Mucosa of stomach (tissue), 1 donor: ENCODE data around the gene ATG10.
A peak's percentile ranks its signal among the peaks of the same experiment; 100 is the strongest.
"Not testable (repeated sequence)": the region's sequence is repeated elsewhere in the genome, so short reads cannot be mapped to it uniquely, and the experiment has no call there.

Experiments used
- H3K27me3 ChIP-seq: one replicate; pipeline ENCODE4 v1.7.0; 2013; ENCODE audit warnings: mild to moderate bottlenecking, low read length; ENCODE audit not compliant: control insufficient read depth, insufficient read depth
- H3K36me3 ChIP-seq: one replicate; pipeline ENCODE4 v1.7.0; 2013; ENCODE audit warnings: low read length; ENCODE audit not compliant: control insufficient read depth, insufficient read depth
- H3K4me1 ChIP-seq: one replicate; pipeline ENCODE4 v1.7.0; 2013; ENCODE audit warnings: mild to moderate bottlenecking, low read length; ENCODE audit not compliant: control insufficient read depth, insufficient read depth
- H3K4me3 ChIP-seq: one replicate; pipeline ENCODE4 v1.7.0; 2013; ENCODE audit warnings: low read length
- H3K9ac ChIP-seq: one replicate; pipeline ENCODE4 v1.7.0; 2013; ENCODE audit warnings: mild to moderate bottlenecking, low read length, moderate library complexity
- H3K9me3 ChIP-seq: one replicate; pipeline ENCODE4 v1.7.0; 2013; ENCODE audit warnings: mild to moderate bottlenecking, low read length, moderate library complexity; ENCODE audit not compliant: control insufficient read depth
- donor health status: Pancreatic carcinoma.

The ATG10 gene

DNA sequence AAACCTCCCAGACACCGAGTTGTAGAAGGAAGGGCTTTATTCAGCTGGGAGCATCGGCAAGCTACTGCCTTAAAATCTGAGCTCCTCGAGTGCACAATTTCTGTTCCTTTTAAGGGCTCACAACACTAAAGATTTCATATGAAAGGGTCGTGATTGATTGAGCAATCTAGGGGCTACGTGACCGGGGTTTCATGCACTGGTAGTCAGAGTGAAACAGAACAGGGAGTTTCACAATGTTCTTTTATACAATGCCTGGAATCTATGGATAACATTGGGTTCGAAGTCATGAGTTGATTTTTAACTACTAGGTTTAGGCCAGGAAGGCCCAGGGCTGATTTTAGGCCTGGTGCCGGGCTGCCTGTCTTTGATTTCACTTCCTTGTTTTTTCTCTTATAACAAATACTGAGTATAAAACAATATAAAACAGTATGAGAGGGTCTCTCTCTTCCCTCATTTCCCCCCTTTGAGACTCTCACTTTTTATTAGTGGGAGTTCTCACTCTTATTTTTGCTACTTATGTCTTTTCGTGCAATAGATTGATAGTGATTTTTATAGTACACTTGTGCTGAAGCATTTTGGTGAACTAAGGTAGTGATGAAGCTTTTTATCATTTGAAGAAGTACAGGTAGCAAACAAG lies 295.6 kb downstream of the ATG10 start:
- not testable (repeated sequence) for H3K9ac ChIP-seq, H3K36me3 ChIP-seq, H3K9me3 ChIP-seq, H3K27me3 ChIP-seq, H3K4me1 ChIP-seq, H3K4me3 ChIP-seq

GRCh38 chr5:82269363-82269762 lies 297.5 kb downstream of the ATG10 start:
- not testable (repeated sequence) for H3K36me3 ChIP-seq, H3K4me1 ChIP-seq, H3K27me3 ChIP-seq, H3K4me3 ChIP-seq, H3K9me3 ChIP-seq, H3K9ac ChIP-seq

GRCh38 chr5:82272571-82273356 lies 300.9 kb downstream of the ATG10 start:
- not testable (repeated sequence) for H3K36me3 ChIP-seq, H3K9ac ChIP-seq, H3K4me3 ChIP-seq, H3K27me3 ChIP-seq, H3K4me1 ChIP-seq, H3K9me3 ChIP-seq

DNA sequence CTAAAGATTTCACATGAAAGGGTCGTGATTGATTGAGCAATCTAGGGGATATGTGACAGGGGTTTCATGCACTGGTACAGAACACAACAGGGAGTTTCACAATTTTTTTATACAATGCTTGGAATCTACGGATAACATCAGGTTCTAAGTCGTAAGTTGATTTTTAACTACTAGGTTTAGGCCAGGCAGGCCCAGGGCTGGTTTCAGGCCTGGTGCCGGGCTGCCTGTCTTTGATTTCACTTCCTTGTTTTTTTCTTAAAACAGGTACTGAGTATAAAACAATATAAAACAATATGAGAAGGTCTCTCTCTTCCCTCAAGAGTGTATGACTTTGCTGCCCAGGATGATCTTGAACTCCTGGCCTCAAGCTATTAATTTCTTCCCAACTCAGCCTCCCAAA lies 301.6 kb downstream of the ATG10 start:
- not testable (repeated sequence) for H3K36me3 ChIP-seq, H3K4me3 ChIP-seq, H3K9ac ChIP-seq, H3K9me3 ChIP-seq, H3K4me1 ChIP-seq, H3K27me3 ChIP-seq

GRCh38 chr5:82274343-82275211 lies 302.8 kb downstream of the ATG10 start:
- Histone ChIP-seq H3K9ac (no peak overlapping the region), H3K9me3 (no peaks in the 10 kb centered on the region), H3K27me3 (no peaks in the 10 kb centered on the region), H3K4me3 (no peak overlapping the region), H3K36me3 (no peaks in the 10 kb centered on the region), H3K4me1 (peaks cover 13% of the 10 kb centered on the region)

DNA sequence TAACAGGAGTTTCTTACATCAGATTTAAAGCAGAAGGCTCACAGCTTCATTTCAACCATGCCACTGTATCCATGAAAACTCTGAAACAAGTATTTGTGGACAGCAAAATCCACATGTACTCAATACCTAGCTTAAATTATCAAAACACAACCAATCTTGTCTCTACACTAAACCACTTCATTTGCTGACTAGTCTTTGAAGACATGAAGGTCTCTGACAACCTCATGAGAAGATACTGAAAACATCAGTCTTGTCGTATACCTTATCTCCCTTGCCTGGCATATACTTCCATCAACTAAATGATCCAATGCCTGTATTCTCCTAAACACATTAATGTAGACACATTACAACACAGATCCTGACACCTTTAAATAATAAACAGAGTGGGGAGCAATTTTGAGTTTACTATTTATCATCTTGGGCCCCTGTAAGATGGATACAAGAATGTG lies 303.4 kb downstream of the ATG10 start:
- no peak overlapping the region for H3K9ac ChIP-seq
- no peak overlapping the region for H3K4me3 ChIP-seq
- no peaks in the 10 kb centered on the region for H3K27me3 ChIP-seq
- no peaks in the 10 kb centered on the region for H3K9me3 ChIP-seq
- H3K4me1 ChIP-seq: peaks cover 15% of the 10 kb centered on the region
- H3K36me3 ChIP-seq: no peaks in the 10 kb centered on the region

- no peaks in the 10 kb centered on the region for H3K27me3 ChIP-seq
- no peaks in the 10 kb centered on the region for H3K9me3 ChIP-seq
- H3K9ac ChIP-seq: peak overlapping the region; percentile 94
- no peaks in the 10 kb centered on the region for H3K36me3 ChIP-seq
- H3K4me1 ChIP-seq: peaks cover 15% of the 10 kb centered on the region
- peak overlapping the region; percentile 39 for H3K4me3 ChIP-seq
Measured at GRCh38 chr5:82276800-82277612, 305.2 kb downstream of the ATG10 start.

GRCh38 chr5:82277613-82277986 lies 305.8 kb downstream of the ATG10 start:
- Histone ChIP-seq H3K9ac (peak overlapping the region; percentile 94), H3K4me3 (peak overlapping the region; percentile 39), H3K4me1 (peaks cover 15% of the 10 kb centered on the region), H3K36me3 (no peaks in the 10 kb centered on the region), H3K9me3 (no peaks in the 10 kb centered on the region), H3K27me3 (no peaks in the 10 kb centered on the region)

- Histone ChIP-seq H3K27me3 (no peaks in the 10 kb centered on the region), H3K9me3 (no peaks in the 10 kb centered on the region), H3K36me3 (no peaks in the 10 kb centered on the region), H3K4me1 (peaks cover 15% of the 10 kb centered on the region), H3K4me3 (peak within 1 kb of the TSS; percentile 39), H3K9ac (peak within 1 kb of the TSS; percentile 94)
Measured at GRCh38 chr5:82277987-82278710, 306.3 kb downstream of the ATG10 start, which contains the start of gene RPS23. TSS of gene RPS23 (minus strand) at chr5:82278354. CDS start at chr5:82278323, 31 bp downstream.

- Histone ChIP-seq H3K27me3 (no peaks in the 10 kb centered on the region), H3K9me3 (no peaks in the 10 kb centered on the region), H3K9ac (peak overlapping the region; percentile 94), H3K36me3 (no peaks in the 10 kb centered on the region), H3K4me1 (peaks cover 15% of the 10 kb centered on the region), H3K4me3 (peak overlapping the region; percentile 39)
Measured at GRCh38 chr5:82278711-82279370, 307.0 kb downstream of the ATG10 start.

DNA sequence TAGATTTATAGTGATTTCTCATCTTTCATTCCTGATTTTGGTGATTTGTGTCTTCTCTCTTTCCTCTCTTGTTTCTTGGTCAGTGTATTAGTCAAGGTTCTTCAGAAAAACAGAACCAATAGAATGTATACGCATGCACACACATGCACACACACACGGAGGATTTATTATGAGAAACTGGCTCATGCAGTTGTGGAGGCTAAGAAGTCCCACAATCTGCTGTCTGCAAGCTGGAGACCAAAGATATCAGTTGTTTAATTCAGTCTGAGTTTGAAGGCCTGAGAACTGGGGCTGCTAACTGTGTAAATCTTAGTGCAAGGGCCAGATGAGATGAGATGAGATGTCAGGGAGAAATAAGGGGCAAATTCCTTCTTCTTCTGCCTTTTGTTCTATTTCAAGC lies 312.1 kb downstream of the ATG10 start:
- no peaks in the 10 kb centered on the region for H3K36me3 ChIP-seq
- H3K9me3 ChIP-seq: no peaks in the 10 kb centered on the region
- H3K4me1 ChIP-seq: peaks cover 10% of the 10 kb centered on the region
- no peak overlapping the region for H3K9ac ChIP-seq
- no peaks in the 10 kb centered on the region for H3K27me3 ChIP-seq
- no peak overlapping the region for H3K4me3 ChIP-seq
